ENCODE data around the gene WIPI1. TPM values are rescaled to one million over a fixed set of nuclear protein-coding genes. Genes with fewer than 3 reads are reported as not detected.

Gene WIPI1
- total and polyA plus RNA-seq, 10 of the 15 experiments (the other 5 are each of a cell fraction or from before 2014, with no cell fraction given), result 6.5 to 44.5 (median 26.2) TPM

DNA sequence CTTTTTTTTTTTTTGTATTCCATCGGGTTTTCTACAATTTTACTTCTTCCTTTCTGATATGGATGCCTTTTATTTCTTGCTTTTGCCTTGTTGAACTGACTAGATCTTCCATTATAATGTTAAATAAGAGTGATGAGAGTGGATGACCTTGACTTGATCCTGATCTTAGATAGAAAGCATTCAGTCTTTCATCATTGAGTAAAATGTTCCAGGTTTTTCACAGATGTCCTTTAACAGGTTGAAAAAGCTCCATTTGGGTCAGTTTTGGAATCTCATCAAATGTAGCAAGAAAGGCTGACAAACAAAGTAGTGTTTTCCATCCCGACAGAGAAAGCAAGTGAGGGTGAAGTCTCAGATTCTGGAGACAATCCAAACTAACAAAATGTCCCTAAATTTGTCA lies 27.2 kb upstream of the WIPI1 start:
- H3K27me3 ChIP-seq (replicated peaks in 1 of 2; ENCODE audit: control insufficient read depth in 2 of 2, insufficient read depth in 2 of 2, low read length in 1 of 2), result no peaks in the 10 kb centered on the region
- H3K79me2 ChIP-seq (ENCODE audit: control insufficient read depth, insufficient read depth, low read length), result no peaks in the 10 kb centered on the region
- H3K27ac ChIP-seq (ENCODE audit: control insufficient read depth, insufficient read depth), result no peak overlapping the region
- no peak overlapping the region for H3K9ac ChIP-seq (ENCODE audit: control insufficient read depth, insufficient read depth, low read length)
- no peak overlapping the region for H3K4me2 ChIP-seq (ENCODE audit: control insufficient read depth, insufficient read depth)
- 48% methylated on average over 2 of the region's 2 CpGs for WGBS (ENCODE audit: insufficient coverage, insufficient replicate concordance, low lambda C conversion rate, missing lambda C conversion rate)
- peaks cover 11% of the 10 kb centered on the region for H3K4me1 ChIP-seq (ENCODE audit: control insufficient read depth, insufficient read depth, low read length)
- DNase-seq (ENCODE audit: low read depth, low spot score), result no peak
- H2AFZ ChIP-seq (ENCODE audit: control insufficient read depth, low read depth, low read length), result no peak overlapping the region
- RAD21 ChIA-PET (ENCODE audit: unreplicated experiment), result no interaction called here
- peaks cover 2% of the 10 kb centered on the region; the same call in 2 of the 3 replicates for H3K9me3 ChIP-seq (replicated peaks; ENCODE audit: control insufficient read depth, insufficient read depth, low read length)
- POLR2A ChIA-PET, result no interaction called here
- intact Hi-C loops (cut with micrococcal nuclease; ENCODE audit: unreplicated experiment), result no loop called here
- no TSS peak for BruUV-seq (replicated peaks)
- H3K4me3 ChIP-seq, result no peak overlapping the region
- H3K36me3 ChIP-seq (ENCODE audit: control insufficient read depth in 2 of 2, insufficient read depth in 2 of 2, low read length in 1 of 2), result no peaks in the 10 kb centered on the region
- CTCF ChIA-PET, result no interaction called here
- H4K20me1 ChIP-seq (ENCODE audit: control insufficient read depth, insufficient read depth), result no peaks in the 10 kb centered on the region
- in situ Hi-C loops (cut with MboI), result no loop called here
- no peak for ATAC-seq
- SMC1A ChIA-PET (ENCODE audit: uncharacterized antibody, unreplicated experiment), result interaction anchor here (0.6 to 1.5 kb wide), 3 partner anchors 12 to 26 kb away, joined by 3 to 5 read pairs (median 5); no protein-coding TSS in a partner anchor
- no peak for FAIRE-seq
- TF ChIP-seq SP1 (IDR thresholded peaks at IDR 0.05; ENCODE audit: low read depth, low read length) (no peak), BACH1 (IDR thresholded peaks at IDR 0.05; ENCODE audit: borderline replicate concordance) (no peak), NR2C1 (IDR thresholded peaks at IDR 0.05) (no peak), SMAD5 (IDR thresholded peaks at IDR 0.05; ENCODE audit: low read depth) (no peak), IKZF2 (IDR thresholded peaks at IDR 0.05) (no peak), HDAC2 (IDR thresholded peaks at IDR 0.05) (no peak)
- TF ChIP-seq, protein P1, sequence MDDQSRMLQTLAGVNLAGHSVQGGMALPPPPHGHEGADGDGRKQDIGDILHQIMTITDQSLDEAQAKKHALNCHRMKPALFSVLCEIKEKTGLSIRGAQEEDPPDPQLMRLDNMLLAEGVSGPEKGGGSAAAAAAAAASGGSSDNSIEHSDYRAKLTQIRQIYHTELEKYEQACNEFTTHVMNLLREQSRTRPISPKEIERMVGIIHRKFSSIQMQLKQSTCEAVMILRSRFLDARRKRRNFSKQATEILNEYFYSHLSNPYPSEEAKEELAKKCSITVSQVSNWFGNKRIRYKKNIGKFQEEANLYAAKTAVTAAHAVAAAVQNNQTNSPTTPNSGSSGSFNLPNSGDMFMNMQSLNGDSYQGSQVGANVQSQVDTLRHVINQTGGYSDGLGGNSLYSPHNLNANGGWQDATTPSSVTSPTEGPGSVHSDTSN (IDR thresholded peaks at IDR 0.05; ENCODE audit: insufficient replicate concordance, low read depth, low read length), result no peak
- TF ChIP-seq, protein P2, sequence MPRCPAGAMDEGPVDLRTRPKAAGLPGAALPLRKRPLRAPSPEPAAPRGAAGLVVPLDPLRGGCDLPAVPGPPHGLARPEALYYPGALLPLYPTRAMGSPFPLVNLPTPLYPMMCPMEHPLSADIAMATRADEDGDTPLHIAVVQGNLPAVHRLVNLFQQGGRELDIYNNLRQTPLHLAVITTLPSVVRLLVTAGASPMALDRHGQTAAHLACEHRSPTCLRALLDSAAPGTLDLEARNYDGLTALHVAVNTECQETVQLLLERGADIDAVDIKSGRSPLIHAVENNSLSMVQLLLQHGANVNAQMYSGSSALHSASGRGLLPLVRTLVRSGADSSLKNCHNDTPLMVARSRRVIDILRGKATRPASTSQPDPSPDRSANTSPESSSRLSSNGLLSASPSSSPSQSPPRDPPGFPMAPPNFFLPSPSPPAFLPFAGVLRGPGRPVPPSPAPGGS (IDR thresholded peaks at IDR 0.05; ENCODE audit: borderline replicate concordance, insufficient read depth, low read depth, low read length, poor library complexity, severe bottlenecking), result no peak
- TF ChIP-seq, protein P3, sequence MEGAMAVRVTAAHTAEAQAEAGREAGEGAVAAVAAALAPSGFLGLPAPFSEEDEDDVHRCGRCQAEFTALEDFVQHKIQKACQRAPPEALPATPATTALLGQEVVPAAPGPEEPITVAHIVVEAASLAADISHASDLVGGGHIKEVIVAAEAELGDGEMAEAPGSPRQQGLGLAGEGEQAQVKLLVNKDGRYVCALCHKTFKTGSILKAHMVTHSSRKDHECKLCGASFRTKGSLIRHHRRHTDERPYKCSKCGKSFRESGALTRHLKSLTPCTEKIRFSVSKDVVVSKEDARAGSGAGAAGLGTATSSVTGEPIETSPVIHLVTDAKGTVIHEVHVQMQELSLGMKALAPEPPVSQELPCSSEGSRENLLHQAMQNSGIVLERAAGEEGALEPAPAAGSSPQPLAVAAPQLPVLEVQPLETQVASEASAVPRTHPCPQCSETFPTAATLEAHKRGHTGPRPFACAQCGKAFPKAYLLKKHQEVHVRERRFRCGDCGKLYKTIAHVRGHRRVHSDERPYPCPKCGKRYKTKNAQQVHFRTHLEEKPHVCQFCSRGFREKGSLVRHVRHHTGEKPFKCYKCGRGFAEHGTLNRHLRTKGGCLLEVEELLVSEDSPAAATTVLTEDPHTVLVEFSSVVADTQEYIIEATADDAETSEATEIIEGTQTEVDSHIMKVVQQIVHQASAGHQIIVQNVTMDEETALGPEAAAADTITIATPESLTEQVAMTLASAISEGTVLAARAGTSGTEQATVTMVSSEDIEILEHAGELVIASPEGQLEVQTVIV (IDR thresholded peaks at IDR 0.05; ENCODE audit: borderline replicate concordance, partially characterized antibody), result no peak
- TF ChIP-seq, protein P4, sequence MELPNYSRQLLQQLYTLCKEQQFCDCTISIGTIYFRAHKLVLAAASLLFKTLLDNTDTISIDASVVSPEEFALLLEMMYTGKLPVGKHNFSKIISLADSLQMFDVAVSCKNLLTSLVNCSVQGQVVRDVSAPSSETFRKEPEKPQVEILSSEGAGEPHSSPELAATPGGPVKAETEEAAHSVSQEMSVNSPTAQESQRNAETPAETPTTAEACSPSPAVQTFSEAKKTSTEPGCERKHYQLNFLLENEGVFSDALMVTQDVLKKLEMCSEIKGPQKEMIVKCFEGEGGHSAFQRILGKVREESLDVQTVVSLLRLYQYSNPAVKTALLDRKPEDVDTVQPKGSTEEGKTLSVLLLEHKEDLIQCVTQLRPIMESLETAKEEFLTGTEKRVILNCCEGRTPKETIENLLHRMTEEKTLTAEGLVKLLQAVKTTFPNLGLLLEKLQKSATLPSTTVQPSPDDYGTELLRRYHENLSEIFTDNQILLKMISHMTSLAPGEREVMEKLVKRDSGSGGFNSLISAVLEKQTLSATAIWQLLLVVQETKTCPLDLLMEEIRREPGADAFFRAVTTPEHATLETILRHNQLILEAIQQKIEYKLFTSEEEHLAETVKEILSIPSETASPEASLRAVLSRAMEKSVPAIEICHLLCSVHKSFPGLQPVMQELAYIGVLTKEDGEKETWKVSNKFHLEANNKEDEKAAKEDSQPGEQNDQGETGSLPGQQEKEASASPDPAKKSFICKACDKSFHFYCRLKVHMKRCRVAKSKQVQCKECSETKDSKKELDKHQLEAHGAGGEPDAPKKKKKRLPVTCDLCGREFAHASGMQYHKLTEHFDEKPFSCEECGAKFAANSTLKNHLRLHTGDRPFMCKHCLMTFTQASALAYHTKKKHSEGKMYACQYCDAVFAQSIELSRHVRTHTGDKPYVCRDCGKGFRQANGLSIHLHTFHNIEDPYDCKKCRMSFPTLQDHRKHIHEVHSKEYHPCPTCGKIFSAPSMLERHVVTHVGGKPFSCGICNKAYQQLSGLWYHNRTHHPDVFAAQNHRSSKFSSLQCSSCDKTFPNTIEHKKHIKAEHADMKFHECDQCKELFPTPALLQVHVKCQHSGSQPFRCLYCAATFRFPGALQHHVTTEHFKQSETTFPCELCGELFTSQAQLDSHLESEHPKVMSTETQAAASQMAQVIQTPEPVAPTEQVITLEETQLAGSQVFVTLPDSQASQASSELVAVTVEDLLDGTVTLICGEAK (IDR thresholded peaks at IDR 0.05; ENCODE audit: borderline replicate concordance), result no peak
- TF ChIP-seq, protein P5, sequence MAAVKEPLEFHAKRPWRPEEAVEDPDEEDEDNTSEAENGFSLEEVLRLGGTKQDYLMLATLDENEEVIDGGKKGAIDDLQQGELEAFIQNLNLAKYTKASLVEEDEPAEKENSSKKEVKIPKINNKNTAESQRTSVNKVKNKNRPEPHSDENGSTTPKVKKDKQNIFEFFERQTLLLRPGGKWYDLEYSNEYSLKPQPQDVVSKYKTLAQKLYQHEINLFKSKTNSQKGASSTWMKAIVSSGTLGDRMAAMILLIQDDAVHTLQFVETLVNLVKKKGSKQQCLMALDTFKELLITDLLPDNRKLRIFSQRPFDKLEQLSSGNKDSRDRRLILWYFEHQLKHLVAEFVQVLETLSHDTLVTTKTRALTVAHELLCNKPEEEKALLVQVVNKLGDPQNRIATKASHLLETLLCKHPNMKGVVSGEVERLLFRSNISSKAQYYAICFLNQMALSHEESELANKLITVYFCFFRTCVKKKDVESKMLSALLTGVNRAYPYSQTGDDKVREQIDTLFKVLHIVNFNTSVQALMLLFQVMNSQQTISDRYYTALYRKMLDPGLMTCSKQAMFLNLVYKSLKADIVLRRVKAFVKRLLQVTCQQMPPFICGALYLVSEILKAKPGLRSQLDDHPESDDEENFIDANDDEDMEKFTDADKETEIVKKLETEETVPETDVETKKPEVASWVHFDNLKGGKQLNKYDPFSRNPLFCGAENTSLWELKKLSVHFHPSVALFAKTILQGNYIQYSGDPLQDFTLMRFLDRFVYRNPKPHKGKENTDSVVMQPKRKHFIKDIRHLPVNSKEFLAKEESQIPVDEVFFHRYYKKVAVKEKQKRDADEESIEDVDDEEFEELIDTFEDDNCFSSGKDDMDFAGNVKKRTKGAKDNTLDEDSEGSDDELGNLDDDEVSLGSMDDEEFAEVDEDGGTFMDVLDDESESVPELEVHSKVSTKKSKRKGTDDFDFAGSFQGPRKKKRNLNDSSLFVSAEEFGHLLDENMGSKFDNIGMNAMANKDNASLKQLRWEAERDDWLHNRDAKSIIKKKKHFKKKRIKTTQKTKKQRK (IDR thresholded peaks at IDR 0.05; ENCODE audit: low read depth, low read length), result no peak
